SK-N-SH (cell line): Measurements from ENCODE around the gene TBC1D10B. TPM values are rescaled to one million over a fixed set of nuclear protein-coding genes. Genes with fewer than 3 reads are reported as not detected.
A peak's percentile ranks its signal among the peaks of the same experiment; 100 is the strongest.

Source experiments
- CTCF ChIA-PET: fragments of 300-600, 350-600 bp; formaldehyde crosslinking; extraction: SDS; loops from one replicate; lab custom pipeline; 2021; lab: Yijun Ruan, JAX
- POLR2A ChIA-PET: fragments of 350-600 bp; sonication (Branson Sonifier 250); formaldehyde crosslinking; extraction: SDS; loops from one replicate; lab custom pipeline; 2020; ENCODE audit warnings: antibody characterized with exemption, inconsistent platforms; lab: Yijun Ruan, JAX
- DNase-seq: peaks from one replicate; pipeline ENCODE4 v3.0.0; 2012
- H2AFZ ChIP-seq: fragments of 200-600 bp; sonication (generic); 2 replicates; pipeline ENCODE4 v1.8.1; 2016; ENCODE audit warnings: antibody characterized with exemption, mild to moderate bottlenecking, low read depth
- H3F3A ChIP-seq: fragments of 200-600 bp; sonication (generic); replicated peaks from 2 replicates; pipeline ENCODE3; 2016; ENCODE audit warnings: antibody characterized with exemption, mild to moderate bottlenecking; ENCODE audit not compliant: insufficient read depth
- H3K27ac ChIP-seq, 2 experiments: fragments of 200-500 bp in 1 of 2; fragments of 200-600 bp in 1 of 2; sonication (Bioruptor generic) in 1 of 2; sonication (generic), shearing (Covaris generic) in 1 of 2; 2 replicates each; pipeline versions ENCODE4 v1.5.1 to v1.6.1; 2014 to 2016; ENCODE audit warnings: low read depth in 2 of 2, inconsistent platforms in 1 of 2, low read length in 1 of 2, mild to moderate bottlenecking in 1 of 2, mixed read lengths in 1 of 2
- H3K27me3 ChIP-seq: fragments of 200-600 bp; sonication (generic), shearing (Covaris generic); 2 replicates; pipeline ENCODE4 v1.6.1; 2016; ENCODE audit warnings: mixed run types; ENCODE audit not compliant: insufficient read depth
- H3K36me3 ChIP-seq, 2 experiments: fragments of 200-500 bp in 1 of 2; fragments of 200-600 bp in 1 of 2; sonication (Bioruptor generic) in 1 of 2; sonication (generic) in 1 of 2; replicated peaks in 1 of 2; 2 replicates each; pipeline versions ENCODE3 to v1.5.1; 2014 to 2016; ENCODE audit warnings: low read length in 1 of 2, mild to moderate bottlenecking in 1 of 2; ENCODE audit not compliant: insufficient read depth in 2 of 2, control insufficient read depth in 1 of 2
- H3K4me1 ChIP-seq, 2 experiments: fragments of 200-500 bp in 1 of 2; fragments of 200-600 bp in 1 of 2; sonication (Bioruptor generic) in 1 of 2; sonication (generic), shearing (Covaris generic) in 1 of 2; 2 replicates each; pipeline versions ENCODE4 v1.5.1 to v1.6.1; 2014 to 2016; ENCODE audit warnings: low read depth in 1 of 2, low read length in 1 of 2, mixed run types in 1 of 2; ENCODE audit not compliant: insufficient read depth in 2 of 2, control insufficient read depth in 1 of 2
- H3K4me2 ChIP-seq: fragments of 200-600 bp; sonication (generic), shearing (Covaris generic); 2 replicates; pipeline ENCODE4 v1.6.1; 2017; ENCODE audit warnings: mixed run types
- H3K4me3 ChIP-seq, 2 experiments: fragments of 200-500 bp in 1 of 2; fragments of 200-600 bp in 1 of 2; sonication (Bioruptor generic) in 1 of 2; sonication (generic), shearing (Covaris generic) in 1 of 2; 2 replicates each; pipeline versions ENCODE4 v1.5.1 to v1.8.1; 2014 to 2016; ENCODE audit warnings: low read depth in 2 of 2, inconsistent platforms in 1 of 2, low read length in 1 of 2, mild to moderate bottlenecking in 1 of 2, mixed read lengths in 1 of 2, moderate library complexity in 1 of 2
- H3K79me2 ChIP-seq: fragments of 200-600 bp; sonication (generic); 2 replicates; pipeline ENCODE4 v1.8.1; 2017; ENCODE audit warnings: mild to moderate bottlenecking; ENCODE audit not compliant: insufficient read depth
- H3K9ac ChIP-seq: fragments of 200-600 bp; sonication (generic); 2 replicates; pipeline ENCODE4 v1.6.1; 2017; ENCODE audit warnings: mixed run types
- H3K9me2 ChIP-seq: fragments of 200-600 bp; sonication (generic); 2 replicates; pipeline ENCODE4 v1.6.1; 2017; ENCODE audit warnings: mixed run types
- H3K9me3 ChIP-seq: fragments of 200-600 bp; sonication (generic); 2 replicates; pipeline ENCODE4 v1.6.1; 2017; ENCODE audit warnings: mixed run types, mild to moderate bottlenecking, moderate library complexity
- H4K20me1 ChIP-seq: fragments of 200-600 bp; sonication (generic); 2 replicates; pipeline ENCODE4 v1.6.1; 2017; ENCODE audit warnings: mild to moderate bottlenecking, mixed run types; ENCODE audit not compliant: insufficient read depth
- ELF1 ChIP-seq: IDR thresholded peaks from 2 replicates; pipeline ENCODE4 v1.4.0; 2012
- EP300 ChIP-seq, 2 experiments: IDR thresholded peaks; 2 replicates each; pipeline versions ENCODE4 v1.4.0 to v1.6.1; 2012; ENCODE audit warnings: borderline replicate concordance in 1 of 2, low read depth in 1 of 2, low read length in 1 of 2
- EZH2phosphoT487 ChIP-seq: fragments of 200-600 bp; sonication (generic); IDR thresholded peaks from 2 replicates; pipeline ENCODE4 v1.6.1; 2017; ENCODE audit warnings: low read depth, mixed run types, mild to moderate bottlenecking, antibody characterized with exemption, moderate library complexity, borderline replicate concordance
- GATA2 ChIP-seq: sonication (generic); formaldehyde crosslinking; IDR thresholded peaks from 2 replicates; pipeline ENCODE4 v1.5.0; 2020; ENCODE audit warnings: mild to moderate bottlenecking, missing genetic modification reagents
- IRF3 ChIP-seq: fragments of 150-350 bp; IDR thresholded peaks from 2 replicates; pipeline ENCODE4 v1.6.1; 2016; ENCODE audit warnings: mild to moderate bottlenecking, low read depth, low read length
- MEF2A ChIP-seq: IDR thresholded peaks from 2 replicates; pipeline ENCODE4 v1.4.0; 2012; ENCODE audit warnings: low read depth, borderline replicate concordance
- MXI1 ChIP-seq: IDR thresholded peaks from 2 replicates; pipeline ENCODE4 v1.6.1; 2012; ENCODE audit warnings: mild to moderate bottlenecking, low read depth, low read length, improper control_type of control experiment
- NRF1 ChIP-seq: IDR thresholded peaks from 2 replicates; pipeline ENCODE4 v1.6.1; 2012; ENCODE audit warnings: low read depth, mild to moderate bottlenecking, low read length
- REST ChIP-seq: IDR thresholded peaks from 2 replicates; pipeline ENCODE4 v1.6.1; 2012; ENCODE audit warnings: mild to moderate bottlenecking, low read depth, low read length, moderate library complexity
- RFX5 ChIP-seq: IDR thresholded peaks from 2 replicates; pipeline ENCODE4 v1.6.1; 2012; ENCODE audit warnings: mild to moderate bottlenecking, improper control_type of control experiment, low read length
- WGBS: methylation state at CpG from one replicate; pipeline ENCODE4 v1.1.6; 2017; ENCODE audit warnings: low lambda C conversion rate; 5-methylcytosine and 5-hydroxymethylcytosine counted together
- polyA plus RNA-seq, 3 experiments: library from polyadenylated mRNA; depleted of rRNA; stranded (reverse); fragments of >200 nt; gene quantifications; 2 replicates each; pipeline ENCODE4 v1.2.3, GENCODE V29; 2012
- TF ChIP-seq, protein P1 (sequence below): IDR thresholded peaks from 2 replicates; pipeline ENCODE4 v1.4.0; 2012; ENCODE audit warnings: low read depth, borderline replicate concordance
- TF ChIP-seq, protein P2 (sequence below): fragments of 200-600 bp; sonication (generic); IDR thresholded peaks from 2 replicates; pipeline ENCODE4 v1.6.1; 2017; ENCODE audit warnings: antibody characterized with exemption, mild to moderate bottlenecking, moderate library complexity
- TF ChIP-seq, protein P3 (sequence below): IDR thresholded peaks from 2 replicates; pipeline ENCODE4 v1.4.0; 2012; ENCODE audit warnings: low read depth

The TBC1D10B gene
- polyA plus RNA-seq, 1 of the 3 experiments (the other 2 are of a cell fraction), result 20.5 TPM

GRCh38 chr16:30418350-30419181 lies 48.3 kb upstream of the TBC1D10B start:
- ChIA-PET POLR2A (interaction anchor here (0.6 to 1.5 kb wide), 8 partner anchors 9 to 154 kb away, joined by 3 to 15 read pairs (median 6); partner anchors contain the start of genes DCTPP1, TBC1D10B, ZNF48 and ZNF771), CTCF (interaction anchor here (0.8 to 4.0 kb wide), 12 partner anchors 9 to 603 kb away, joined by 3 to 24 read pairs (median 4); partner anchors contain the start of genes DCTPP1, PAGR1 and ZNF771)
- H4K20me1 ChIP-seq, result peaks cover 4% of the 10 kb centered on the region; the same call in 1 of the 2 replicates
- no peaks in the 10 kb centered on the region for H3K9me2 ChIP-seq
- H3F3A ChIP-seq, result peaks cover 25% of the 10 kb centered on the region
- H3K4me2 ChIP-seq, result 0 out of 2 replicates have a peak overlapping the region, but pooled peaks have one; percentile 50
- H3K9ac ChIP-seq, result no peak overlapping the region
- H3K4me3 ChIP-seq, result peak overlapping the region; percentile 12 to 40; a peak in 3 of 4 replicates
- H3K27ac ChIP-seq, result peak overlapping the region in 1 of 2 experiments; percentile 30; a peak in 2 of 4 replicates
- no peak overlapping the region for H2AFZ ChIP-seq
- no peaks in the 10 kb centered on the region for H3K9me3 ChIP-seq
- H3K36me3 ChIP-seq, result peaks cover 7 to 27% of the 10 kb centered on the region in 2 experiments
- no peaks in the 10 kb centered on the region for H3K27me3 ChIP-seq
- WGBS, result 94% methylated on average over 17 of the region's 31 CpGs
- peaks cover 0 to 13% of the 10 kb centered on the region in 2 experiments; a peak in 1 of 4 replicates for H3K4me1 ChIP-seq
- peaks cover 9% of the 10 kb centered on the region; the same call in 1 of the 2 replicates for H3K79me2 ChIP-seq
- TF ChIP-seq IRF3 (no peak), EP300 (IDR thresholded peaks at IDR 0.05; ENCODE audit: borderline replicate concordance in 1 of 2, low read depth in 1 of 2, low read length in 1 of 2) (no peak), GATA2 (CRISPR knock-in tag) (no peak), MXI1 (no peak), MEF2A (no peak), NRF1 (no peak), EZH2phosphoT487 (no peak), ELF1 (no peak), RFX5 (no peak), REST (no peak)
- TF ChIP-seq, protein P1, sequence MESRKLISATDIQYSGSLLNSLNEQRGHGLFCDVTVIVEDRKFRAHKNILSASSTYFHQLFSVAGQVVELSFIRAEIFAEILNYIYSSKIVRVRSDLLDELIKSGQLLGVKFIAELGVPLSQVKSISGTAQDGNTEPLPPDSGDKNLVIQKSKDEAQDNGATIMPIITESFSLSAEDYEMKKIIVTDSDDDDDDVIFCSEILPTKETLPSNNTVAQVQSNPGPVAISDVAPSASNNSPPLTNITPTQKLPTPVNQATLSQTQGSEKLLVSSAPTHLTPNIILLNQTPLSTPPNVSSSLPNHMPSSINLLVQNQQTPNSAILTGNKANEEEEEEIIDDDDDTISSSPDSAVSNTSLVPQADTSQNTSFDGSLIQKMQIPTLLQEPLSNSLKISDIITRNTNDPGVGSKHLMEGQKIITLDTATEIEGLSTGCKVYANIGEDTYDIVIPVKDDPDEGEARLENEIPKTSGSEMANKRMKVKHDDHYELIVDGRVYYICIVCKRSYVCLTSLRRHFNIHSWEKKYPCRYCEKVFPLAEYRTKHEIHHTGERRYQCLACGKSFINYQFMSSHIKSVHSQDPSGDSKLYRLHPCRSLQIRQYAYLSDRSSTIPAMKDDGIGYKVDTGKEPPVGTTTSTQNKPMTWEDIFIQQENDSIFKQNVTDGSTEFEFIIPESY, result no peak
- TF ChIP-seq, protein P2, sequence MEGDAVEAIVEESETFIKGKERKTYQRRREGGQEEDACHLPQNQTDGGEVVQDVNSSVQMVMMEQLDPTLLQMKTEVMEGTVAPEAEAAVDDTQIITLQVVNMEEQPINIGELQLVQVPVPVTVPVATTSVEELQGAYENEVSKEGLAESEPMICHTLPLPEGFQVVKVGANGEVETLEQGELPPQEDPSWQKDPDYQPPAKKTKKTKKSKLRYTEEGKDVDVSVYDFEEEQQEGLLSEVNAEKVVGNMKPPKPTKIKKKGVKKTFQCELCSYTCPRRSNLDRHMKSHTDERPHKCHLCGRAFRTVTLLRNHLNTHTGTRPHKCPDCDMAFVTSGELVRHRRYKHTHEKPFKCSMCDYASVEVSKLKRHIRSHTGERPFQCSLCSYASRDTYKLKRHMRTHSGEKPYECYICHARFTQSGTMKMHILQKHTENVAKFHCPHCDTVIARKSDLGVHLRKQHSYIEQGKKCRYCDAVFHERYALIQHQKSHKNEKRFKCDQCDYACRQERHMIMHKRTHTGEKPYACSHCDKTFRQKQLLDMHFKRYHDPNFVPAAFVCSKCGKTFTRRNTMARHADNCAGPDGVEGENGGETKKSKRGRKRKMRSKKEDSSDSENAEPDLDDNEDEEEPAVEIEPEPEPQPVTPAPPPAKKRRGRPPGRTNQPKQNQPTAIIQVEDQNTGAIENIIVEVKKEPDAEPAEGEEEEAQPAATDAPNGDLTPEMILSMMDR, result no peak
- TF ChIP-seq, protein P3, sequence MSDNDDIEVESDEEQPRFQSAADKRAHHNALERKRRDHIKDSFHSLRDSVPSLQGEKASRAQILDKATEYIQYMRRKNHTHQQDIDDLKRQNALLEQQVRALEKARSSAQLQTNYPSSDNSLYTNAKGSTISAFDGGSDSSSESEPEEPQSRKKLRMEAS, result no peak
- no peak for DNase-seq
